GM12892 (cell line): ENCODE measurements around the gene CIB4.

Experiments used
- POLR2A ChIP-seq: IDR thresholded peaks from 2 replicates; pipeline ENCODE4 v1.6.1; 2011; ENCODE audit warnings: low read depth, low read length, control low read depth
- POLR2AphosphoS5 ChIP-seq: IDR thresholded peaks from 2 replicates; pipeline ENCODE4 v1.6.1; 2011; ENCODE audit warnings: low read depth, low read length, control low read depth
- TAF1 ChIP-seq: IDR thresholded peaks from 2 replicates; pipeline ENCODE4 v1.6.1; 2011; ENCODE audit warnings: low read depth, mild to moderate bottlenecking, control low read depth, low read length, borderline replicate concordance

DNA sequence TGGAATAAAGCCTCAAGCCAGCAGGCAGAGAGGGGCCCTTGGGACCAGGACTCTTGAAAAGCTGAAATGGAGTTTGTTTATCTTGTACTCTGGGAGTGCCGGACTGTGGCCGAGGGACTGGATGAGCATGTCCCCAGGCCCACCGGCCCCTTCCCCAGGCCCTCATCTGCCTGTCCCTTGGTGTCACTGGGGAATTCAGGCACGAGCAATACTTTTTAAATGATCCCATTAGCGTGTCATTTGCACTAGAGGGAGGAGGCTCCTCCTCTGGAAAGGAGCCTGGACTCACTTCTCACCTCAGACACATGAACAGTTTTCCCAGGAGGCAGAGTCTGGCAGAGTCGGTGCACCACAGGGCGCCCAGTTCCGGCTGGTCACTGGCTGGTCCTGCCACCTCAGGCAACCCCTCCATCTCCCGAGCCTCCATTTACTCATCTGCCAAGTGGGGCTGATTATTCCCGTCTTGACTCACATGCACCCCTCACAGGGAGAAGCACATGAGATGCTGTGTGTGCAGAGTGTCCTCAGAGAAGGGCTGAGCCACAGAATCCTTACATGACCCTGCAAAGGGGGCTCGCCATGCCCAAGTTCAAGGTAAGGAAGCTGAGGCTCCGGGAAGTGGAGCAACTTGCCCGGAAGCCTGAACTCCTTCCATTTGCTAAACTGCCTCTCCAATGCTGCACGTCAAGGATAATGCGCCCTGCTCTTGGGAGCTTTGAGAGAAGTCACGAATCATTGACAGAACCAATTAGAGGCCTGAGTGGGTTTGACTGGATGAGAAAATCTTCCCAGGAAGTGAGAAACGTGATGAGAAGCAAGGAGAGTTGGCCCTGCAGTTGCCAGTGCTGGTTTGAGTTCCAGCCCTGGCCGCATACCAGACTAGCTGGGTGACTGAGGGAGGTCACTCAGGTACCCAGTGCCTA, 26.7 kb downstream of the CIB4 start:
- TF ChIP-seq POLR2A (no peak), POLR2AphosphoS5 (no peak), TAF1 (no peak)
